ENCODE measurements around the gene ADAT3. TPM values are rescaled to one million over a fixed set of nuclear protein-coding genes. Genes with fewer than 3 reads are reported as not detected.

The ADAT3 gene
- polyA plus RNA-seq, 2 of the 4 experiments (the other 2 are of a cell fraction) = 0.66 to 5.6 TPM

- no peak for TF ChIP-seq HDAC2 (IDR thresholded peaks at IDR 0.05)
- TF ChIP-seq, protein P1, sequence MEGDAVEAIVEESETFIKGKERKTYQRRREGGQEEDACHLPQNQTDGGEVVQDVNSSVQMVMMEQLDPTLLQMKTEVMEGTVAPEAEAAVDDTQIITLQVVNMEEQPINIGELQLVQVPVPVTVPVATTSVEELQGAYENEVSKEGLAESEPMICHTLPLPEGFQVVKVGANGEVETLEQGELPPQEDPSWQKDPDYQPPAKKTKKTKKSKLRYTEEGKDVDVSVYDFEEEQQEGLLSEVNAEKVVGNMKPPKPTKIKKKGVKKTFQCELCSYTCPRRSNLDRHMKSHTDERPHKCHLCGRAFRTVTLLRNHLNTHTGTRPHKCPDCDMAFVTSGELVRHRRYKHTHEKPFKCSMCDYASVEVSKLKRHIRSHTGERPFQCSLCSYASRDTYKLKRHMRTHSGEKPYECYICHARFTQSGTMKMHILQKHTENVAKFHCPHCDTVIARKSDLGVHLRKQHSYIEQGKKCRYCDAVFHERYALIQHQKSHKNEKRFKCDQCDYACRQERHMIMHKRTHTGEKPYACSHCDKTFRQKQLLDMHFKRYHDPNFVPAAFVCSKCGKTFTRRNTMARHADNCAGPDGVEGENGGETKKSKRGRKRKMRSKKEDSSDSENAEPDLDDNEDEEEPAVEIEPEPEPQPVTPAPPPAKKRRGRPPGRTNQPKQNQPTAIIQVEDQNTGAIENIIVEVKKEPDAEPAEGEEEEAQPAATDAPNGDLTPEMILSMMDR (IDR thresholded peaks at IDR 0.05) = no peak
- no peak for TF ChIP-seq PHF8 (IDR thresholded peaks at IDR 0.05; ENCODE audit: borderline replicate concordance, low read depth)
- TF ChIP-seq ZNF302 (CRISPR knock-in tag; IDR thresholded peaks at IDR 0.05) = no peak
- TF ChIP-seq CBX2 (IDR thresholded peaks at IDR 0.05; ENCODE audit: borderline replicate concordance, low read depth) = no peak
- no peak for TF ChIP-seq ATOH8 (CRISPR knock-in tag; IDR thresholded peaks at IDR 0.05; ENCODE audit: low read depth)
- TF ChIP-seq POLR2AphosphoS2 (conservative IDR thresholded peaks at IDR 0.05; ENCODE audit: low read length) = no peak
- TF ChIP-seq ESRRA (IDR thresholded peaks at IDR 0.05; ENCODE audit: borderline replicate concordance, low read length) = no peak
- no peak for TF ChIP-seq ZSCAN20 (CRISPR knock-in tag; IDR thresholded peaks at IDR 0.05)
- TF ChIP-seq KDM1A (IDR thresholded peaks at IDR 0.05; ENCODE audit: low read depth) = no peak
- no peak for TF ChIP-seq JUNB (IDR thresholded peaks at IDR 0.05)
- no peak for TF ChIP-seq PBX3 (IDR thresholded peaks at IDR 0.05)
- TF ChIP-seq CBX8 (IDR thresholded peaks at IDR 0.05) = no peak
Measured at GRCh38 chr19:1950640-1951039, 45.4 kb downstream of the ADAT3 start.

GRCh38 chr19:1952635-1953034 lies 47.4 kb downstream of the ADAT3 start:
- TF ChIP-seq, protein P2, sequence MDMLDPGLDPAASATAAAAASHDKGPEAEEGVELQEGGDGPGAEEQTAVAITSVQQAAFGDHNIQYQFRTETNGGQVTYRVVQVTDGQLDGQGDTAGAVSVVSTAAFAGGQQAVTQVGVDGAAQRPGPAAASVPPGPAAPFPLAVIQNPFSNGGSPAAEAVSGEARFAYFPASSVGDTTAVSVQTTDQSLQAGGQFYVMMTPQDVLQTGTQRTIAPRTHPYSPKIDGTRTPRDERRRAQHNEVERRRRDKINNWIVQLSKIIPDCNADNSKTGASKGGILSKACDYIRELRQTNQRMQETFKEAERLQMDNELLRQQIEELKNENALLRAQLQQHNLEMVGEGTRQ (IDR thresholded peaks at IDR 0.05) = no peak
- no peak for TF ChIP-seq PHF8 (IDR thresholded peaks at IDR 0.05; ENCODE audit: borderline replicate concordance, low read depth)
- no peak for TF ChIP-seq NPAS2 (CRISPR knock-in tag; IDR thresholded peaks at IDR 0.05; ENCODE audit: borderline replicate concordance)
- TF ChIP-seq RNF2 (IDR thresholded peaks at IDR 0.05; ENCODE audit: borderline replicate concordance, low read depth) = no peak
- TF ChIP-seq, protein P1 (IDR thresholded peaks at IDR 0.05) = no peak
- TF ChIP-seq MAX (IDR thresholded peaks at IDR 0.05) = no peak
- no peak for TF ChIP-seq RCOR1 (IDR thresholded peaks at IDR 0.05; ENCODE audit: low read depth, low read length)
- TF ChIP-seq NR3C1 (IDR thresholded peaks at IDR 0.05) = no peak
- no peak for ATAC-seq
- DNase-seq (ENCODE audit: low read depth in 1 of 2, low spot score in 1 of 2) = no peak
- ChIA-PET CTCF (interaction anchor here (0.6 to 1.7 kb wide), 4 partner anchors 13 to 117 kb away, joined by 3 to 4 read pairs (median 4); no protein-coding TSS in a partner anchor), POLR2A (no interaction called here)
- no peaks in the 10 kb centered on the region for H3K4me1 ChIP-seq
- FAIRE-seq = no peak
- H3K9me3 ChIP-seq = no peaks in the 10 kb centered on the region
- no peak overlapping the region for H3K4me3 ChIP-seq
- 87% methylated on average over 20 of the region's 21 CpGs for WGBS (ENCODE audit: missing lambda C conversion rate)
- no peak overlapping the region for H3K27ac ChIP-seq
- H3K4me2 ChIP-seq = no peak overlapping the region

More at GRCh38 chr19:1950640-1951039, 45.4 kb downstream of the ADAT3 start:
- FAIRE-seq = no peak
- 94% methylated on average over 15 of the region's 16 CpGs for WGBS (ENCODE audit: missing lambda C conversion rate)
- POLR2A ChIA-PET = no interaction called here
- Histone ChIP-seq H3K4me2 (no peak overlapping the region), H3K4me3 (no peak overlapping the region), H3K9me3 (no peaks in the 10 kb centered on the region), H3K4me1 (no peaks in the 10 kb centered on the region), H3K27ac (no peak overlapping the region)
- no peak for ATAC-seq
- CTCF ChIA-PET = interaction anchor here (0.6 to 1.6 kb wide), 2 partner anchors 53 to 142 kb away, joined by 3 read pairs; no protein-coding TSS in a partner anchor
- DNase-seq (ENCODE audit: low read depth in 1 of 2, low spot score in 1 of 2) = no peak
